ENCODE data around the gene GPX4.

The GPX4 gene, protein sequence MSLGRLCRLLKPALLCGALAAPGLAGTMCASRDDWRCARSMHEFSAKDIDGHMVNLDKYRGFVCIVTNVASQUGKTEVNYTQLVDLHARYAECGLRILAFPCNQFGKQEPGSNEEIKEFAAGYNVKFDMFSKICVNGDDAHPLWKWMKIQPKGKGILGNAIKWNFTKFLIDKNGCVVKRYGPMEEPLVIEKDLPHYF

DNA sequence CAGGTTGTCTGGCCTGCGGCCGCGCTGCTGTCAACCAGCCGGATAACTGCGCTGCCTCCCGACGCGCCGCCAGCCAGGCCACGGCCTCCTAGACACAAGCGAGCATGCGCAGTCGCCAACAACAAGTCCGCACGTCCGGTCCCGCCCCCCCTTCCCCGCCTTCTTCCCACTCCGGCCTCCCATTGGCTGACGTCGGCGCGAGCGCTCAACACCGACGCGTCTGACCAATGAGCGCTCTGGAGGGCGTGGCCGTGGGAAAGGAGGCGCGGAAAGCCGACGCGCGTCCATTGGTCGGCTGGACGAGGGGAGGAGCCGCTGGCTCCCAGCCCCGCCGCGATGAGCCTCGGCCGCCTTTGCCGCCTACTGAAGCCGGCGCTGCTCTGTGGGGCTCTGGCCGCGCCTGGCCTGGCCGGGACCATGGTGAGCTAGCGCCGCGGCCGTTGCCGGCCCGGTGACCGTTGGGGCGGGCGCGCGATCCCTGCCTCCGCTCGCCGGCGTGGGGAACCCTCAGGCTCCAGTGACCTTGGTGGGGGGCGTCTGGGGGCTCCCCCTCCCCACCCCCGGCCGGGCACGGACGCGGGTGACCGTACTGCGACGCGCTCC lies at the start of gene GPX4:
Gene GPX4 (plus strand): TSS at position 287 of the 603 bp plus-strand sequence. CDS start 50 bp downstream, at position 337.
- peak within 1 kb of the TSS; percentile 92 for H3K27ac ChIP-seq
- peaks cover 26% of the 10 kb centered on the region for H3K36me3 ChIP-seq
- TF ChIP-seq Cebpa-rat (IDR thresholded peaks at IDR 0.05) = no peak
- H3K27me3 ChIP-seq = no peaks in the 10 kb centered on the region
- peak within 1 kb of the TSS; percentile 83 for H3K9ac ChIP-seq
- peak within 1 kb of the TSS; percentile 90 for H3K4me2 ChIP-seq
- no peaks in the 10 kb centered on the region for H3K9me3 ChIP-seq
- H3K4me3 ChIP-seq = peak within 1 kb of the TSS; percentile 77
- H3K4me1 ChIP-seq = peaks cover 77% of the 10 kb centered on the region
- H4K20me1 ChIP-seq = peaks cover 41% of the 10 kb centered on the region

DNA sequence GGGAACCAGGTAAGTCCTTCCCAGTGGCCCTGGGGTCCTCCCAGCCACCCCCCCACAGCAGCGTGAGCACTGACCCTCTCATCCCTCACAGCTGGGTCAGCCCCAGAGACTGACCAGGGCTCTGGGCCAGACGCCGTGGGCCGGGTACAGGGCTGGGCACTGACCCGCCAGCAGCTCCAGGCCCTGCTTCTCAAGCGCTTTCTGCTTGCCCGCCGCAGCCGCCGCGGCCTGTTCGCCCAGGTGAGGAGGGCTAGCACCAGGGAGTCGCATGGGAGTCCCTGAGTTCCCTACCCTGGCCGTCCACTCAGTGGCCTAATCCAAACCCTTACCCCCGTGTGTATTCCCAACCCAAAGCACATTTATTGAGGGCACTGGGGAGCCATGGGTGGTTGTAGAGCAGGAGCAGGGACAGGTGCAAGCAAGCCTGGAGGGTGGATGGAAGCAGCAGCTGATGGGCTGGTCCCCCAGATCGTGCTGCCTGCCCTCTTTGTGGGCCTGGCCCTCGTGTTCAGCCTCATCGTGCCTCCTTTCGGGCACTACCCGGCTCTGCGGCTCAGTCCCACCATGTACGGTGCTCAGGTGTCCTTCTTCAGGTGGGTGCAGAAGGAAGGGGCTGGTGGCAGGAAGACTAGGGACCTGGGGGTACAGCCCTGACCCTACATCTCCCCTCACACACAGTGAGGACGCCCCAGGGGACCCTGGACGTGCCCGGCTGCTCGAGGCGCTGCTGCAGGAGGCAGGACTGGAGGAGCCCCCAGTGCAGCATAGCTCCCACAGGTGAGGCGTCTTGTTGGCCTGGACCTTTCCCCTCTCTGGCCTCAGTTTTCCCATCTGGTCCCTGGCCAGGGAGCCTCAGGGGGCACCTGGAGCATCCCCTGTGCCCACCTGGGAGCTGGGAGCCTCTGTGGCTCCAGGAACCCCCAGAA lies 49.4 kb upstream of the GPX4 start:
- no peak overlapping the region for H3K9ac ChIP-seq
- H3K4me2 ChIP-seq = no peak overlapping the region
- H3K4me1 ChIP-seq = peaks cover 38% of the 10 kb centered on the region
- H3K4me3 ChIP-seq = no peak overlapping the region
- peaks cover 10% of the 10 kb centered on the region; the same call in 1 of the 2 replicates for H3K36me3 ChIP-seq
- H3K27ac ChIP-seq = no peak overlapping the region
- no peaks in the 10 kb centered on the region for H3K9me3 ChIP-seq
- H3K27me3 ChIP-seq = no peaks in the 10 kb centered on the region
- TF ChIP-seq Cebpa-rat (IDR thresholded peaks at IDR 0.05) = no peak
- H4K20me1 ChIP-seq = no peaks in the 10 kb centered on the region

DNA sequence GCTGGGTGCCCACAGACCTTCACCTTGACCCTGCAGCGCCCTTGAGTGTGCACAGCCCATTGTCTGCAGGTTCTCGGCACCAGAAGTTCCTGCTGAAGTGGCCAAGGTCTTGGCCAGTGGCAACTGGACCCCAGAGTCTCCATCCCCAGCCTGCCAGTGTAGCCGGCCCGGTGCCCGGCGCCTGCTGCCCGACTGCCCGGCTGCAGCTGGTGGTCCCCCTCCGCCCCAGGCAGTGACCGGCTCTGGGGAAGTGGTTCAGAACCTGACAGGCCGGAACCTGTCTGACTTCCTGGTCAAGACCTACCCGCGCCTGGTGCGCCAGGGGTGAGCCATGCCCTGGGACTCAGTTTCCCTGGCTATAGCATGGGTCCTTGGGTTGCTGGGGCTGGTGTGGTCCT lies 48.8 kb upstream of the GPX4 start:
- Histone ChIP-seq H3K4me1 (peaks cover 36% of the 10 kb centered on the region), H3K27me3 (no peaks in the 10 kb centered on the region), H3K9ac (no peak overlapping the region), H4K20me1 (no peaks in the 10 kb centered on the region), H3K27ac (no peak overlapping the region), H3K9me3 (no peaks in the 10 kb centered on the region), H3K4me2 (no peak overlapping the region), H3K36me3 (peaks cover 10% of the 10 kb centered on the region; the same call in 1 of the 2 replicates), H3K4me3 (no peak overlapping the region)
- no peak for TF ChIP-seq Cebpa-rat (IDR thresholded peaks at IDR 0.05)

DNA sequence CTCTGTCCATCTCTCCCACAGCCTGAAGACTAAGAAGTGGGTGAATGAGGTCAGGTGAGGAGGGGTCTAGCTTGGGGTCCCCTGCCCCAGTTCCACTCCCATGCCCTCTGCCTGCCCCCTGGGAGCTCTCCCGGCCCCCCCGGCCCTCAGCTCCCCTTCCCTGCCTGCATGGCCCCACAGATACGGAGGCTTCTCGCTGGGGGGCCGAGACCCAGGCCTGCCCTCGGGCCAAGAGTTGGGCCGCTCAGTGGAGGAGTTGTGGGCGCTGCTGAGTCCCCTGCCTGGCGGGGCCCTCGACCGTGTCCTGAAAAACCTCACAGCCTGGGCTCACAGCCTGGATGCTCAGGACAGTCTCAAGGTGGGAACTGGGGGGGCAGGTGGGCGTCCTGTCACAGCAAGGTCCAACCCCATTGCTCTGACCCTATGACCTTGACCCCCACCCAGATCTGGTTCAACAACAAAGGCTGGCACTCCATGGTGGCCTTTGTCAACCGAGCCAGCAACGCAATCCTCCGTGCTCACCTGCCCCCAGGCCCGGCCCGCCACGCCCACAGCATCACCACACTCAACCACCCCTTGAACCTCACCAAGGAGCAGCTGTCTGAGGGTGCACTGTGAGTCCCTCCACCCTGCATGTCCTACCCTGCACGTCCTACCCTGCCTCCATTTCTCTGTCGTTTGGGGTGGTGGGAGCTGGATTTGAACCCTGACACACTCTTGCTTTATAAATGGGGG lies 47.7 kb upstream of the GPX4 start:
- H3K27me3 ChIP-seq = no peaks in the 10 kb centered on the region
- no peak overlapping the region for H3K4me2 ChIP-seq
- H3K4me3 ChIP-seq = no peak overlapping the region
- no peak overlapping the region for H3K9ac ChIP-seq
- H3K9me3 ChIP-seq = no peaks in the 10 kb centered on the region
- H3K4me1 ChIP-seq = peaks cover 34% of the 10 kb centered on the region
- TF ChIP-seq Cebpa-rat (IDR thresholded peaks at IDR 0.05) = no peak
- peaks cover 10% of the 10 kb centered on the region; the same call in 1 of the 2 replicates for H3K36me3 ChIP-seq
- H3K27ac ChIP-seq = no peak overlapping the region
- no peaks in the 10 kb centered on the region for H4K20me1 ChIP-seq

DNA sequence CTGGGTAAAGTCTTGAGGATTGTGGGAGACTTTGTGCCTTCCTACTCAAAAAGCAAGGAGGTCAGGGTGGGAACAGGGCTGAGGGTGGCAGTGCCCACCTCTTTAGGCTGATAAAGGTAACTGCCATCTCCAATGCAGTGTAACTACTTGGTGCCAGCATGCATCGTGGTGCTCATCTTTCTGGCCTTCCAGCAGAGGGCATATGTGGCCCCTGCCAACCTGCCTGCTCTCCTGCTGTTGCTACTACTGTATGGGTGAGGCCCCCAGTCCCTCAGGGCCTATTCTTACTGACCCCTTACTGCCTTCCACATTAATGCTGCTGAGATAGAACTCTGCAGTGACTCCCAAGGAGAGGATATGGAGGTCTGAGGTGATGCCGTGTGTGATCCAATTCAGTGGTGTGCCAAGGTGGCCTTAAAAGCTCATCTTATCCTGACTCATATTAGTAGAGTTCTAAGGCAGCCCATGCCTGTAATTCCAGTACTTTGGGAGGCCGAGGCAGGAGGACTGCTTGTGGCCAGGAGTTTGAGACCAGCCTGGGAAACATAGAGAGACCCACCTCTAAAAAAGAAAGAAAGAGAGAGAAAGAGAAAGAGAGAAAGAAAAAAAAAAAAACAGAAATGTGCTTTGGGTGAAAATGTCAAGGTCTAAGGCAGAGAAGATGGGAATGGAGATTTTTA lies 46.5 kb upstream of the GPX4 start:
- H3K4me3 ChIP-seq = no peak overlapping the region
- TF ChIP-seq Cebpa-rat (IDR thresholded peaks at IDR 0.05) = no peak
- no peaks in the 10 kb centered on the region for H4K20me1 ChIP-seq
- H3K4me2 ChIP-seq = peak overlapping the region; percentile 78
- H3K36me3 ChIP-seq = peaks cover 10% of the 10 kb centered on the region; the same call in 1 of the 2 replicates
- H3K27me3 ChIP-seq = no peaks in the 10 kb centered on the region
- no peak overlapping the region for H3K9ac ChIP-seq
- peaks cover 34% of the 10 kb centered on the region for H3K4me1 ChIP-seq
- no peaks in the 10 kb centered on the region for H3K9me3 ChIP-seq
- peak overlapping the region; percentile 48 for H3K27ac ChIP-seq

DNA sequence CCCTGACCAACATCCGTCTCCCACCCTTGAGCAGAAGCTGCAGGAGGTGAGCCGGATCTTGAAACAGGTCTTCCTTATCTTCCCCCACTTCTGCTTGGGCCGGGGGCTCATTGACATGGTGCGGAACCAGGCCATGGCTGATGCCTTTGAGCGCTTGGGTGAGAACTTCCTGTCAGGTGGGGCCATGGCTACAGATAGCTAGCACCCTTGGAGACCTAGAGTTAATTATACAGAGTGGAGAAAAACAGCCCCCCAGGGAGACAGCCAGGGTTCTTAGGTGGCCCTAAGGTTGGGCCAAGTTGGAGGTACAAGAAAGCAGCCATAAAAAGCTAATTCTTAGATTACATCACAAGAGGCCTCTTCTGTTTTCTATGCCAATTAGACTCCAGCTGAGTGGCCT lies 45.7 kb upstream of the GPX4 start:
- H3K9me3 ChIP-seq = no peaks in the 10 kb centered on the region
- peaks cover 29% of the 10 kb centered on the region for H3K4me1 ChIP-seq
- TF ChIP-seq Cebpa-rat (IDR thresholded peaks at IDR 0.05) = no peak
- H3K4me2 ChIP-seq = peak overlapping the region; percentile 78
- H3K4me3 ChIP-seq = no peak overlapping the region
- H3K27me3 ChIP-seq = no peaks in the 10 kb centered on the region
- H3K36me3 ChIP-seq = peaks cover 10% of the 10 kb centered on the region; the same call in 1 of the 2 replicates
- no peaks in the 10 kb centered on the region for H4K20me1 ChIP-seq
- peak overlapping the region; percentile 28; the same call in 1 of the 2 replicates for H3K9ac ChIP-seq
- peak overlapping the region; percentile 48 for H3K27ac ChIP-seq

DNA sequence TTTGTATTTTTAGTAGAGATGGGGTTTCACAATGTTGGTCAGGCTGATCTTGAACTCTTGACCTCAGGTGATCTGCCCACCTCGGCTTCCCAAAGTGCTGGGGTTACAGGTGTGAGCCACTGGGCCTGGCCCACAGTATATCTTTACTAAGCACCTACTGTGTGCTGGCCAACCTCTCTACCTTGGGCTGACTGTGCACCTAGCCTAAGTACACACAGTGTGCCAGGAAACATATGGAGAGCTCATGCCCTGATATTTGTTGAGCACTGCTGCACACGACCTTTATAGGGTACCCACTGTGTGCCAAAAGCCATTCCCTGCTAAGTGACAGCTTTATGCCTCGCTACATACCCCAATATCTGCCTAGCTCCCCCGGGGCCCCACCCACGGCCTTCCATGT lies 43.1 kb upstream of the GPX4 start:
- Histone ChIP-seq H3K4me2 (no peak overlapping the region), H3K9me3 (no peaks in the 10 kb centered on the region), H3K4me1 (peaks cover 48% of the 10 kb centered on the region), H3K36me3 (no peaks in the 10 kb centered on the region), H3K27me3 (no peaks in the 10 kb centered on the region), H4K20me1 (no peaks in the 10 kb centered on the region), H3K27ac (no peak overlapping the region), H3K4me3 (no peak overlapping the region), H3K9ac (no peak overlapping the region)
- TF ChIP-seq Cebpa-rat (IDR thresholded peaks at IDR 0.05) = no peak

DNA sequence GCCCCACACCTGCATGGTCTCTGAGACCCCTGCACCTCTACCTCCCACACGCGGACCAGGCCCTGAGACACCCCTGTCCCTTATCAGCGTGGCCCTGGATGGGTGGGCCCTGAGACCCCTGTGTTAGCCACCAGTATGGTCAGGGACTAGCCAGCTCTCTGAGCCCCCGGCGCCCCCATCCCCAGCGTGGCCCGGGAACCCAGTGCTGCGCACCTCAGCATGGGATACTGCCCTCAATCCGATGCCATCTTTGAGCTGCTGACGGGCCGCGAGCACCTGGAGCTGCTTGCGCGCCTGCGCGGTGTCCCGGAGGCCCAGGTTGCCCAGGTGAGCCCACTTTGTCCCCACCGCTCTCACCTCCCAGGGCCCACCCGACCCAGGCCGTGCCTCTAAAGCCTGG lies 41.8 kb upstream of the GPX4 start:
- Histone ChIP-seq H3K4me1 (peaks cover 55% of the 10 kb centered on the region), H3K27ac (no peak overlapping the region), H3K4me3 (no peak overlapping the region)

More for the DNA sequence above, 41.8 kb upstream of the GPX4 start:
- Histone ChIP-seq H3K9ac (no peak overlapping the region), H3K9me3 (no peaks in the 10 kb centered on the region), H3K36me3 (no peaks in the 10 kb centered on the region), H3K27me3 (no peaks in the 10 kb centered on the region), H4K20me1 (no peaks in the 10 kb centered on the region), H3K4me2 (no peak overlapping the region)
- no peak for TF ChIP-seq Cebpa-rat (IDR thresholded peaks at IDR 0.05)
